GM18505 (cell line): Measurements from ENCODE around the gene RAI1.
"Not testable (repeated sequence)": the region's sequence is repeated elsewhere in the genome, so short reads cannot be mapped to it uniquely, and the experiment has no call there.

Experiments
- ATAC-seq: cut with Tn5 transposase; IDR thresholded peaks from one replicate; pipeline ENCODE4 v1.9.1; 2021; ENCODE audit not compliant: unreplicated experiment
- POLR2A ChIP-seq: IDR thresholded peaks from 4 replicates; pipeline ENCODE4 v1.6.1; 2011; ENCODE audit warnings: borderline replicate concordance; ENCODE audit not compliant: insufficient read depth, insufficient read length; ENCODE audit errors: extremely low read depth

RAI1 gene

DNA sequence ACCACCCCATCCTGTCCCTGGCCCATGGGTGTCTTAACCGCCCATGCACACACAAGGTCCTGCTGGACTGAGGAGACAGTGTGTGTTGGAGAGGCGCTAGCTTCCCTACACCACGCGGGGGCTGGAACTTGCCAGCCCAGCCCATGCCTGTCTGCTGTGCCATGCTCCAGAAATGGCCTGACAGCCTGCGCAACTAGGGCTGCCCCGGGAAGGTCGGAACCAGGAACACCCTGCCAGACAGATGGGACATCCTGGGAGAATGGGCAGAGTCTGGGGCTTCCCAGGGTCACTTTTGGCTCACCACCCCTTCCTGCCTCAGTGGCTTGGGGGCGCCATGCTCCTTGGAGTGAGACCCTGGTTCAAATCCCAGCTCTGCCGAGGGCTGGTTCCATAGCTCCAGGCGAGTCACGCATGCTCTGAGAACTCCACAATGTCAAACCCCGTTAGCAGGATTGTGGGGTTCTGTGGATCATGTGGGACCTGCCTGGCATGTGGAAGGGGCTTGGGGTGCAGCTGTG is 119.3 kb downstream of the RAI1 start:
- no peak for TF ChIP-seq POLR2A
- ATAC-seq = no peak

- TF ChIP-seq POLR2A = no peak
- ATAC-seq = no peak
These were observed 120.7 kb downstream of the RAI1 start for GRCh38 chr17:17801800-17802481.

- TF ChIP-seq POLR2A = no peak
- ATAC-seq = no peak
These were observed 122.7 kb downstream of the RAI1 start for GRCh38 chr17:17804007-17804406.

DNA sequence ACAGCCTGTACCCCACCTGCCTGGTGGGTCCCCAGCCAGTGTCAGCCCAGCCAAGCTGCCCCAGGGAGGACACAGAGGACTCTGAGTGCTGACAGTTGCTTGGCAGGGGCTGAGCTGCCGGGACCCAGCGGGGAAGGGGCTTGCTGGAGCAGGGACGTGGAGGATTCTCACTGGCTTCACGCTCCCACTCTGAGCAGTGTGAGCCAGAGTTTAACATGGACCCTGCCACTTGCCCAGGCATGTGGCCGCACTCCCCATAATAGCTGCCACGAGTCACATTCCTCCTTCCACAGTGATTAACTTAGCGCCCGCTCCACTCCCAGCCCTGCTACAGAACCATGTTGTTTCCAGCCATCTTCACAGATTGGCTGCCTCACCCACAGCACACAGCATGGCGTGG is 124.3 kb downstream of the RAI1 start:
- ATAC-seq = no peak
- TF ChIP-seq POLR2A = no peak

GRCh38 chr17:17806035-17806434 is 124.8 kb downstream of the RAI1 start:
- no peak for TF ChIP-seq POLR2A
- no peak for ATAC-seq

- TF ChIP-seq POLR2A = no peak
These were observed 125.5 kb downstream of the RAI1 start for GRCh38 chr17:17806611-17807274.

DNA sequence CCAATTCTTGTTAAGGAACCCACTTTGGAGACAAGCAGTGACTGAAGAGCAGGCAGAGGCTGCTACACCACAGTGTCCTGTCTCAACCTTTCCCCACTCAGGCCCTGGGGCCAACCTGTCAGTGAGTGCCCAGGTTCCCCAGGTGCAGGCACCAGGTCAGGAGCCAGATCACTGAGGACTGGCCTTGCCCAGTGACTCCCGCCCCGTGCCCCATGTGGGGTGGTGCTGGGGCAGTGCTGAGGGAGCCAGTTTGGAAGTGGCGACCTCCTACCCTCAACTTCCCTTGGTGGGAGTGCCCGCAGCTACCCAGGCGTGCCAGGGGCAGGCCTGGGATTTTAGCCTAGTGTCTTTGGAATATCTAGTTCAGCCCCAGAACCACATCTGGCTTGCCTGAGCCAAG is 126.2 kb downstream of the RAI1 start:
- no peak for TF ChIP-seq POLR2A
- ATAC-seq = no peak

More at GRCh38 chr17:17806611-17807274, 125.5 kb downstream of the RAI1 start:
- ATAC-seq = no peak

DNA sequence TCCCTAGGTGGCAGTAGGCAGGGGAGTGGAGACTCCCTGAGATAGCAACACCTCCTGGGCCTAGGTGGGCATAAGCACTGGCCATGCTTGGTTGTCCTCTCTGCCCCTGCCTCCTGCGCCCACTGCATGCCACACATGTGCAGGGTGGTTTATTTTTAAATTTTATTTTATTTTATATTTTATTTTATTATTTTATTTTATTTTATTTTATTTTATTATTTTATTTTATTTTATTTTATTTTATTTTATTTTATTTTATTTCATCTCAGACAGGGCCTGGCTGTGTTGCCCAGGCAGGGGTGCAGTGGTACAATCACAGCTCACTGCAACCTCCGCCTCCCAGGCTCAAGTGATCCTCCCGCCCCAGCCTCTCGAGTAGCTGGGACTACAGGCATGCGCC is 126.9 kb downstream of the RAI1 start:
- not testable (repeated sequence) for ATAC-seq

DNA sequence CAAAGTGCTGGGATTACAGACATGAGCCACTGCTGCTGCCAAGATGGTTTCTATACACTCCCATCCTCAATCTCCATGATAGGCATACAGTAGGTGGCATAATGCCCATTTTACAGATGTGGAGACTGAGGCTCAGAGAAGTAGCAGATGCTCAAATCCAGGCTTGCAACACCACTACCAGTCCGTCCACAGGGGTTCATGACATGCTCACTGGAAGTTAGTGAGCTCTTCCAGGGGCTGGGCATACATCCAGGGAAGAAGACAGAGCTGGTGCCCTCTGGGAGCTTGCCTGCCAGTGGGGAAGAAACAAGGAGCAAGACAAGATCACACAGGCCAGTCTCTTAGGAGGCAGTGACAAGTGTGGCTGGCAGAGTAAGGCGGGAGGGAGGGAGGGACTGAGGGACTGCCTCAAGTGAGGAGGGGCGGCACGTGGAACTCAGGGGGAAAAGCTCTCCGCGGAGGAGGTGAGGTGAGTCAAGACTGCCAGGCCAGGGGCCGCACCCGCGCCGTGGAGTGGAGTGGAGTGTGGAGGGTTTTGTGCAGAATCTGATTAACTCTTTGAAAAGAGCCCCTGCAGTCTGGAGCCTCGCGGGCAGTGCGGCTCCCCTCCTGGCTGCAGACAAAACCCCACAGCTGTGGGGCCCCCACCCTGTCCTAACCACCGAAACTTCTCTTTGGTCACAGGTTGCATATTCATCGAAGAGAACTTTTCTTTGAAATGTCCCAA is 127.6 kb downstream of the RAI1 start:
- no peak for ATAC-seq
- no peak for TF ChIP-seq POLR2A

GRCh38 chr17:17809531-17810083 is 128.3 kb downstream of the RAI1 start:
- ATAC-seq = no peak
- TF ChIP-seq POLR2A = no peak

GRCh38 chr17:17810084-17810894 is 129.0 kb downstream of the RAI1 start:
- ATAC-seq = no peak
- TF ChIP-seq POLR2A = no peak

GRCh38 chr17:17810895-17811248 is 129.6 kb downstream of the RAI1 start:
- TF ChIP-seq POLR2A = no peak
- no peak for ATAC-seq

- no peak for TF ChIP-seq POLR2A
- no peak for ATAC-seq
These were observed 130.3 kb downstream of the RAI1 start for GRCh38 chr17:17811381-17812210.
